ENCODE results near the gene NDUFA3. TPM values are rescaled to one million over a fixed set of nuclear protein-coding genes. Genes with fewer than 3 reads are reported as not detected.

The NDUFA3 gene
- total RNA-seq, 1 experiment from 2014 or later: 134 TPM

- H3K9me3 ChIP-seq (ENCODE audit: insufficient read depth, low read depth): no peaks in the 10 kb centered on the region
- no peaks in the 10 kb centered on the region for H3F3A ChIP-seq (ENCODE audit: insufficient read depth, low read depth)
- no peak overlapping the region for H3K4me3 ChIP-seq
- no peaks in the 10 kb centered on the region for H3K36me3 ChIP-seq (ENCODE audit: low read depth)
- H3K9me2 ChIP-seq (ENCODE audit: insufficient read depth): no peaks in the 10 kb centered on the region
- BruUV-seq (replicated peaks): no TSS peak
- no peaks in the 10 kb centered on the region for H3K4me1 ChIP-seq (replicated peaks; ENCODE audit: insufficient read depth)
- H2AFZ ChIP-seq: no peak overlapping the region
- H3K27ac ChIP-seq: no peak overlapping the region
- ChIA-PET POLR2A (ENCODE audit: unreplicated experiment) (no interaction called here), CTCF (no interaction called here)
- H3K4me2 ChIP-seq: no peak overlapping the region
- TF ChIP-seq CTCF (conservative IDR thresholded peaks at IDR 0.05) (no peak), EZH2 (IDR thresholded peaks at IDR 0.05; ENCODE audit: low read depth) (no peak)
- peaks cover 27% of the 10 kb centered on the region for H3K27me3 ChIP-seq (ENCODE audit: insufficient read depth, low read depth)
- no peaks in the 10 kb centered on the region for H3K79me2 ChIP-seq (ENCODE audit: low read depth)
- H4K20me1 ChIP-seq (ENCODE audit: insufficient read depth): no peaks in the 10 kb centered on the region
- intact Hi-C loops (cut with micrococcal nuclease; ENCODE audit: unreplicated experiment): no loop called here
- DNase-seq: no peak
Measured at GRCh38 chr19:54069470-54069869, 33.2 kb upstream of the NDUFA3 start.

GRCh38 chr19:54073829-54074228, 28.8 kb upstream of the NDUFA3 start:
- CTCF ChIA-PET: no interaction called here
- no peak for DNase-seq
- Histone ChIP-seq H3K36me3 (ENCODE audit: low read depth) (no peaks in the 10 kb centered on the region), H3K4me1 (replicated peaks; ENCODE audit: insufficient read depth) (no peaks in the 10 kb centered on the region), H3K79me2 (ENCODE audit: low read depth) (no peaks in the 10 kb centered on the region), H4K20me1 (ENCODE audit: insufficient read depth) (no peaks in the 10 kb centered on the region), H3K4me2 (no peak overlapping the region), H3K27me3 (ENCODE audit: insufficient read depth, low read depth) (peaks cover 9% of the 10 kb centered on the region; the same call in 1 of the 2 replicates), H2AFZ (no peak overlapping the region), H3F3A (ENCODE audit: insufficient read depth, low read depth) (no peaks in the 10 kb centered on the region), H3K9me2 (ENCODE audit: insufficient read depth) (no peaks in the 10 kb centered on the region), H3K4me3 (no peak overlapping the region), H3K27ac (no peak overlapping the region), H3K9me3 (ENCODE audit: insufficient read depth, low read depth) (no peaks in the 10 kb centered on the region)
- BruUV-seq (replicated peaks): no TSS peak
- intact Hi-C loops (cut with micrococcal nuclease; ENCODE audit: unreplicated experiment): no loop called here
- POLR2A ChIA-PET (ENCODE audit: unreplicated experiment): no interaction called here
- TF ChIP-seq CTCF (conservative IDR thresholded peaks at IDR 0.05) (no peak), EZH2 (IDR thresholded peaks at IDR 0.05; ENCODE audit: low read depth) (no peak)

DNA sequence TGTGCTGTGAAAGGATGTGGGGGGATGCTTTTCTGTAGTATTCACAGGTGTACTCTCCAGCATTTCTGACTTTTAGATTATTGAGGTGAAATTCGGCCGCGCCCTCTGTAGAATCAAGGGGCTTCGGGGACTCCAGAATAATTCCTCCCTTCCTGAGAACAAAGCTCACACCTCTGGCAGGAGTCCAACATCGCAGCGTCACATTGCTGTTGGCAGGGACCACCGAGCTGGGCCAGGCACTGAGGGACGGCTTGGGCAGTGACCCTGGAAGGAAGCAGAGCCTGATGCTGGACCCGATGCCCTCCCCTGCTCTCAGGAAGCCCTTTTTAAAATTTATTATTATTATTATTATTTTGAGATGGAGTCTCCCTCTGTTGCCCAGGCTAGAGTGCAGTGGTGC, 27.8 kb upstream of the NDUFA3 start:
- Histone ChIP-seq H3F3A (ENCODE audit: insufficient read depth, low read depth) (no peaks in the 10 kb centered on the region), H3K4me1 (replicated peaks; ENCODE audit: insufficient read depth) (no peaks in the 10 kb centered on the region), H3K9me2 (ENCODE audit: insufficient read depth) (no peaks in the 10 kb centered on the region), H3K79me2 (ENCODE audit: low read depth) (no peaks in the 10 kb centered on the region), H2AFZ (no peak overlapping the region), H3K36me3 (ENCODE audit: low read depth) (no peaks in the 10 kb centered on the region), H3K27me3 (ENCODE audit: insufficient read depth, low read depth) (peaks cover 8% of the 10 kb centered on the region; the same call in 1 of the 2 replicates), H3K4me3 (no peak overlapping the region), H4K20me1 (ENCODE audit: insufficient read depth) (no peaks in the 10 kb centered on the region), H3K4me2 (no peak overlapping the region), H3K27ac (no peak overlapping the region), H3K9me3 (ENCODE audit: insufficient read depth, low read depth) (no peaks in the 10 kb centered on the region)
- TF ChIP-seq CTCF (conservative IDR thresholded peaks at IDR 0.05) (no peak), EZH2 (IDR thresholded peaks at IDR 0.05; ENCODE audit: low read depth) (no peak)
- BruUV-seq (replicated peaks): no TSS peak
- ChIA-PET POLR2A (ENCODE audit: unreplicated experiment) (no interaction called here), CTCF (no interaction called here)
- intact Hi-C loops (cut with micrococcal nuclease; ENCODE audit: unreplicated experiment): no loop called here
- DNase-seq: no peak

Data from PC-9 (cell line).